Endothelial cell of umbilical vein (primary cell): Measurements from ENCODE around the gene HNRNPM. TPM values are rescaled to one million over a fixed set of nuclear protein-coding genes. Genes with fewer than 3 reads are reported as not detected.

Experiments used
- BruUV-seq: library from RNA; stranded (reverse); fragments of 400-500 nt; replicated peaks from 2 replicates; lab custom pipeline; 2021; lab: Mats Ljungman, UMichigan
- CTCF ChIA-PET: fragments of 300-600, 350-600 bp; sonication (Branson Sonifier 250); formaldehyde crosslinking; loops from one replicate; lab custom pipeline; 2021; ENCODE audit warnings: antibody characterized with exemption, inconsistent platforms; lab: Charles Lee
- POLR2A ChIA-PET: fragments of 300-600, 350-600 bp; sonication (Branson Sonifier 250); formaldehyde crosslinking; loops from one replicate; lab custom pipeline; 2021; ENCODE audit warnings: antibody characterized with exemption, inconsistent platforms; lab: Charles Lee
- DNase-seq: peaks from one replicate; pipeline ENCODE4 v3.0.0-alpha.2; 2011; ENCODE audit warnings: low read depth, low spot score
- FAIRE-seq: peaks from 2 replicates; lab custom pipeline; 2011; peaks lifted over from hg19 to GRCh38; lab: Jason Lieb, UNC
- H2AFZ ChIP-seq: 2 replicates; pipeline ENCODE4 v1.6.0; 2012; ENCODE audit warnings: low read depth, low read length, control low read depth, inconsistent platforms
- H3K27ac ChIP-seq: 2 replicates; pipeline ENCODE4 v1.5.1; 2011; ENCODE audit warnings: low read depth, mild to moderate bottlenecking, control low read depth, low read length, moderate library complexity; ENCODE audit not compliant: insufficient read depth
- H3K27me3 ChIP-seq, 2 experiments: 2 replicates each; pipeline versions ENCODE4 v1.6.0 to v1.6.1; 2011; ENCODE audit warnings: low read length in 2 of 2, mixed read lengths in 1 of 2; ENCODE audit not compliant: control insufficient read depth in 2 of 2, insufficient read depth in 2 of 2
- H3K36me3 ChIP-seq, 2 experiments: 2 replicates in 1 of 2; 3 replicates in 1 of 2; pipeline ENCODE4 v1.5.1; 2011; ENCODE audit warnings: low read length in 2 of 2, mild to moderate bottlenecking in 1 of 2, moderate library complexity in 1 of 2; ENCODE audit not compliant: control insufficient read depth in 2 of 2, insufficient read depth in 2 of 2; ENCODE audit errors: extremely low read depth in 1 of 2
- H3K4me1 ChIP-seq: 3 replicates; pipeline ENCODE4 v1.5.1; 2011; ENCODE audit warnings: mild to moderate bottlenecking, low read length; ENCODE audit not compliant: control insufficient read depth, insufficient read depth; ENCODE audit errors: extremely low read depth
- H3K4me2 ChIP-seq: 2 replicates; pipeline ENCODE4 v1.6.1; 2011; ENCODE audit warnings: low read length, control low read depth, mixed read lengths; ENCODE audit not compliant: insufficient read depth
- H3K4me3 ChIP-seq, 3 experiments: fragments of 200-600 bp in 1 of 3; sonication (generic), shearing (Covaris generic) in 1 of 3; replicated peaks in 1 of 3; 2 replicates each; pipeline ENCODE4 v1.5.1; 2011 to 2016; ENCODE audit warnings: control low read depth in 3 of 3, low read length in 3 of 3, mild to moderate bottlenecking in 2 of 3, inconsistent platforms in 1 of 3, low read depth in 1 of 3, moderate library complexity in 1 of 3; ENCODE audit not compliant: insufficient read depth in 1 of 3
- H3K79me2 ChIP-seq: 2 replicates; pipeline ENCODE4 v1.6.0; 2012; ENCODE audit warnings: low read length, inconsistent platforms; ENCODE audit not compliant: control insufficient read depth, insufficient read depth
- H3K9ac ChIP-seq: replicated peaks from 2 replicates; pipeline ENCODE3; 2011; ENCODE audit warnings: low read length, control low read depth; ENCODE audit not compliant: insufficient read depth; ENCODE audit errors: extremely low read depth
- H3K9me1 ChIP-seq: replicated peaks from 3 replicates; pipeline ENCODE4 v1.6.0; 2011; ENCODE audit warnings: mild to moderate bottlenecking, low read length; ENCODE audit not compliant: control insufficient read depth, insufficient read depth; ENCODE audit errors: extremely low read depth
- H3K9me3 ChIP-seq: replicated peaks from 2 replicates; pipeline ENCODE4 v1.5.1; 2012; ENCODE audit warnings: low read length, inconsistent platforms; ENCODE audit not compliant: control insufficient read depth, insufficient read depth
- H4K20me1 ChIP-seq: replicated peaks from 2 replicates; pipeline ENCODE3; 2011; ENCODE audit warnings: mild to moderate bottlenecking, low read length; ENCODE audit not compliant: control insufficient read depth, insufficient read depth; ENCODE audit errors: extremely low read depth
- JUN ChIP-seq: IDR thresholded peaks from 2 replicates; pipeline ENCODE4 v1.6.1; 2011; ENCODE audit warnings: borderline replicate concordance, low read depth; ENCODE audit not compliant: insufficient read length, insufficient read depth
- MYC ChIP-seq: IDR thresholded peaks from one replicate; pipeline ENCODE4 v1.6.1; 2011; ENCODE audit warnings: mild to moderate bottlenecking, low read depth, low read length
- POLR2A ChIP-seq: IDR thresholded peaks from 2 replicates; pipeline ENCODE4 v1.6.1; 2012; ENCODE audit warnings: low read depth, mild to moderate bottlenecking, control low read depth, low read length
- dilution Hi-C: fragments of 300-500 bp; cut with MboI; formaldehyde crosslinking; loops from one replicate; pipeline ENCODE4 v1.15.0; 2019; ENCODE audit warnings: low sequenced_read_pairs; ENCODE audit not compliant: extremely low pct_ligation_motif_present
- intact Hi-C: fragments of 100-400 bp; cut with micrococcal nuclease; formaldehyde crosslinking; loops from one replicate; pipeline ENCODE4 v1.10.0; 2022
- polyA plus RNA-seq, 4 experiments: library from polyadenylated mRNA; depleted of rRNA in 3 of 4; stranded (reverse) in 3 of 4; unstranded in 1 of 4; fragments of >200 nt; gene quantifications; 2 replicates each; pipeline versions ENCODE4 v1.2.1 to v1.2.3, GENCODE V29; 2011 to 2012; ENCODE audit warnings: missing spikeins in 1 of 4
- total RNA-seq: library from RNA; stranded (reverse); gene quantifications from 2 replicates; pipeline ENCODE4 v1.2.3, GENCODE V29; 2021
- TF ChIP-seq, protein P1 (sequence below): IDR thresholded peaks from 2 replicates; pipeline ENCODE4 v1.6.1; 2011; ENCODE audit not compliant: insufficient read depth, insufficient read length
- TF ChIP-seq, protein P2 (sequence below), 2 donors: IDR thresholded peaks; 1 replicate in 1 of 2; 2 replicates in 1 of 2; pipeline ENCODE4 v1.5.1; 2011; ENCODE audit warnings: low read length in 2 of 2, mild to moderate bottlenecking in 2 of 2, moderate library complexity in 2 of 2, control low read depth in 1 of 2, inconsistent platforms in 1 of 2, low read depth in 1 of 2; ENCODE audit not compliant: insufficient read depth in 1 of 2; ENCODE audit errors: extremely low read depth in 1 of 2

HNRNPM gene
- total and polyA plus RNA-seq, 2 donors (not counting 3 experiments of a cell fraction or from before 2014, with no cell fraction given): 244 to 301 TPM

DNA sequence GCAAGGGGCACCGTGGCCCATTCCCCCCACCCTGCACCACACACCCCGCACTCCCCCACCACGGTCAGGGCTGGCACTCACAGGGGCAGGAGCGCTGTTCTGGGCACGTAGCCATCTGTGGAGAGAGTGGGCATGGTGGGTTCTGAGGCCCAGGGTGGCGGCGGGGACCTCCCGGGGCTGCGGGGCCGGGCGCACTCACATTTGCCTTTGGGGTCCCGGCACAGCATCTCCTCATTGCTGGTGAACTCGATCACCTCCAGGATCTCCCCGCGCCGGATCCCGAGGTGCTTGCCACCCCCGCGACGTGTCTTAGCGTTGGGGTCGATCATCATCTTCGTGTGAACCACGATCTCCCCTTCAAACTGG lies 45.6 kb downstream of the HNRNPM start:
- intact Hi-C loops: no loop called here
- FAIRE-seq (no peak), DNase-seq (no peak)
- Histone ChIP-seq H3K4me1 (no peaks in the 10 kb centered on the region), H3K79me2 (no peaks in the 10 kb centered on the region), H3K4me2 (no peak overlapping the region), H3K9me1 (no peaks in the 10 kb centered on the region), H3K9ac (no peak overlapping the region), H4K20me1 (no peaks in the 10 kb centered on the region), H3K36me3 (peaks cover 16 to 34% of the 10 kb centered on the region in 2 experiments), H3K9me3 (no peaks in the 10 kb centered on the region), H3K27ac (no peak overlapping the region), H2AFZ (no peak overlapping the region), H3K27me3 (no peaks in the 10 kb centered on the region), H3K4me3 (no peak overlapping the region)
- peak; percentile 41 for TF ChIP-seq POLR2A
- TF ChIP-seq, protein P1, sequence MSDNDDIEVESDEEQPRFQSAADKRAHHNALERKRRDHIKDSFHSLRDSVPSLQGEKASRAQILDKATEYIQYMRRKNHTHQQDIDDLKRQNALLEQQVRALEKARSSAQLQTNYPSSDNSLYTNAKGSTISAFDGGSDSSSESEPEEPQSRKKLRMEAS: no peak
- BruUV-seq: no TSS peak
- CTCF ChIA-PET: interaction anchor here (1.0 kb wide), 1 partner anchor 77 kb away, joined by 3 read pairs; the partner anchor contains the start of gene MARCHF2
- dilution Hi-C loops: no loop called here
- POLR2A ChIA-PET: no interaction called here

DNA sequence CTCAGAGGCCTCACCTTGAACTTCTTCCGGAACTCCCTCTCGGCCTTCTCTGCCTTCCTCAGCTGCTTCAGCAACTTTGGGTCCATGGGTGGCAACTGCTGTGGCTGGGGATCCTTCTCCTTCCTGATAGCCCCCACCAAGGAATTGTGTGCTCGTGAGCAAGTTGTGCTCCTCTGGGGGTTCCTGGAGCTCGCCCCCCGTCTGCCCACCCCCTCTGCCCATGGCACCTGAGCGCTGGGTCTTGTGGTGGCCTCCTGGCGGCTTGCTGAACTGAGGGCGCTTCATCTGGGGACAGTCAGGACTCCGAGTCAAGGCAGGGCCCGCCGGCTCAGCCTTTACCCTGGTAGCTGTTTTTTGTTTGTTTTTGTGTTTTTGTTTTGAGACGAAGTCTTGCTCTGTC lies 46.1 kb downstream of the HNRNPM start:
- POLR2A ChIA-PET: no interaction called here
- intact Hi-C loops: no loop called here

More for the DNA sequence above, 46.1 kb downstream of the HNRNPM start:
- Histone ChIP-seq H3K9me3 (no peaks in the 10 kb centered on the region), H3K4me2 (no peak overlapping the region), H3K9ac (no peak overlapping the region), H3K4me3 (no peak overlapping the region), H3K4me1 (no peaks in the 10 kb centered on the region), H3K36me3 (peaks cover 14 to 29% of the 10 kb centered on the region in 2 experiments), H3K79me2 (no peaks in the 10 kb centered on the region), H3K27ac (no peak overlapping the region), H3K27me3 (no peaks in the 10 kb centered on the region), H2AFZ (no peak overlapping the region), H4K20me1 (no peaks in the 10 kb centered on the region), H3K9me1 (no peaks in the 10 kb centered on the region)
- TF ChIP-seq, protein P2, sequence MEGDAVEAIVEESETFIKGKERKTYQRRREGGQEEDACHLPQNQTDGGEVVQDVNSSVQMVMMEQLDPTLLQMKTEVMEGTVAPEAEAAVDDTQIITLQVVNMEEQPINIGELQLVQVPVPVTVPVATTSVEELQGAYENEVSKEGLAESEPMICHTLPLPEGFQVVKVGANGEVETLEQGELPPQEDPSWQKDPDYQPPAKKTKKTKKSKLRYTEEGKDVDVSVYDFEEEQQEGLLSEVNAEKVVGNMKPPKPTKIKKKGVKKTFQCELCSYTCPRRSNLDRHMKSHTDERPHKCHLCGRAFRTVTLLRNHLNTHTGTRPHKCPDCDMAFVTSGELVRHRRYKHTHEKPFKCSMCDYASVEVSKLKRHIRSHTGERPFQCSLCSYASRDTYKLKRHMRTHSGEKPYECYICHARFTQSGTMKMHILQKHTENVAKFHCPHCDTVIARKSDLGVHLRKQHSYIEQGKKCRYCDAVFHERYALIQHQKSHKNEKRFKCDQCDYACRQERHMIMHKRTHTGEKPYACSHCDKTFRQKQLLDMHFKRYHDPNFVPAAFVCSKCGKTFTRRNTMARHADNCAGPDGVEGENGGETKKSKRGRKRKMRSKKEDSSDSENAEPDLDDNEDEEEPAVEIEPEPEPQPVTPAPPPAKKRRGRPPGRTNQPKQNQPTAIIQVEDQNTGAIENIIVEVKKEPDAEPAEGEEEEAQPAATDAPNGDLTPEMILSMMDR (IDR thresholded peaks at IDR 0.05; ENCODE audit: extremely low read depth in 1 of 2, insufficient read depth in 1 of 2, low read depth in 1 of 2, low read length in 2 of 2): no peak
- TF ChIP-seq JUN (no peak), MYC (no peak)
- FAIRE-seq: no peak
- CTCF ChIA-PET: interaction anchor here (1.0 kb wide), 1 partner anchor 78 kb away, joined by 3 read pairs; the partner anchor contains the start of gene MARCHF2
- BruUV-seq: no TSS peak
- DNase-seq: no peak
- dilution Hi-C loops: no loop called here
